HEK293 (cell line): ENCODE measurements around the gene CCL24.

ENCODE experiments used
- CTCF ChIA-PET: fragments of 350-600 bp; formaldehyde crosslinking; extraction: SDS; loops from one replicate; lab custom pipeline; 2021; ENCODE audit warnings: antibody characterized with exemption; lab: Yijun Ruan, JAX
- POLR2A ChIA-PET: fragments of 300-600 bp; formaldehyde crosslinking; extraction: SDS; loops from one replicate; lab custom pipeline; 2020; ENCODE audit warnings: antibody characterized with exemption, inconsistent platforms; lab: Yijun Ruan, JAX
- H3K27ac ChIP-seq: fragments of 200-500 bp; sonication (Bioruptor generic); 2 replicates; pipeline ENCODE4 v1.5.1; 2014; ENCODE audit warnings: low read depth, low read length, control low read depth, inconsistent platforms; ENCODE audit errors: extremely low read depth
- H3K36me3 ChIP-seq, 2 experiments: fragments of 200-500 bp in 1 of 2; sonication (Bioruptor generic) in 1 of 2; 1 replicate in 1 of 2; 2 replicates in 1 of 2; pipeline ENCODE4 v1.5.1; 2014 to 2017; ENCODE audit warnings: inconsistent platforms in 2 of 2, low read length in 2 of 2; ENCODE audit not compliant: control insufficient read depth in 2 of 2, insufficient read depth in 1 of 2
- H3K4me1 ChIP-seq: fragments of 200-500 bp; sonication (Bioruptor generic); 2 replicates; pipeline ENCODE4 v1.5.1; 2014; ENCODE audit warnings: mild to moderate bottlenecking, low read length, inconsistent platforms; ENCODE audit not compliant: control insufficient read depth, insufficient read depth
- H3K4me3 ChIP-seq: 2 replicates; pipeline ENCODE4 v1.5.1; 2011; ENCODE audit warnings: low read depth, mild to moderate bottlenecking, control low read depth, low read length, moderate library complexity
- H3K9me3 ChIP-seq: fragments of 200-500 bp; sonication (Bioruptor generic); 2 replicates; pipeline ENCODE4 v1.5.1; 2014; ENCODE audit warnings: low read depth, low read length, inconsistent platforms; ENCODE audit not compliant: control insufficient read depth, insufficient read depth
- SP3 ChIP-seq: fragments of 450-650 bp; formaldehyde crosslinking; IDR thresholded peaks from 2 replicates; pipeline ENCODE4 v1.5.1; 2016; ENCODE audit warnings: missing biosample characterization, missing genetic modification characterization
- SP7 ChIP-seq: fragments of 450-650 bp; formaldehyde crosslinking; IDR thresholded peaks from 2 replicates; pipeline ENCODE4 v1.5.1; 2016; ENCODE audit warnings: missing biosample characterization, missing genetic modification characterization
- ZBTB7A ChIP-seq: fragments of 450-650 bp; formaldehyde crosslinking; IDR thresholded peaks from 2 replicates; pipeline ENCODE4 v1.5.1; 2016; ENCODE audit warnings: low read depth, missing biosample characterization, missing genetic modification characterization
- ZFHX2 ChIP-seq: fragments of 450-650 bp; formaldehyde crosslinking; conservative IDR thresholded peaks from 2 replicates; pipeline ENCODE4 v1.5.1; 2016; ENCODE audit warnings: missing biosample characterization, missing genetic modification characterization
- ZNF146 ChIP-seq: fragments of 450-650 bp; formaldehyde crosslinking; IDR thresholded peaks from 2 replicates; pipeline ENCODE4 v1.5.1; 2016; ENCODE audit warnings: missing biosample characterization, missing genetic modification characterization
- ZNF19 ChIP-seq: fragments of 450-650 bp; formaldehyde crosslinking; IDR thresholded peaks from 2 replicates; pipeline ENCODE4; 2016; ENCODE audit warnings: missing biosample characterization, missing genetic modification characterization, low read depth
- ZNF391 ChIP-seq: fragments of 450-650 bp; formaldehyde crosslinking; IDR thresholded peaks from 2 replicates; pipeline ENCODE4 v1.5.1; 2016; ENCODE audit warnings: low read depth, missing biosample characterization, missing genetic modification characterization, borderline replicate concordance
- ZNF677 ChIP-seq: fragments of 450-650 bp; IDR thresholded peaks from 2 replicates; pipeline ENCODE4 v1.5.0; 2018; ENCODE audit warnings: missing biosample characterization, mild to moderate bottlenecking, missing genetic modification characterization, moderate library complexity
- ZNF701 ChIP-seq: fragments of 450-650 bp; formaldehyde crosslinking; IDR thresholded peaks from 2 replicates; pipeline ENCODE4 v1.5.1; 2016; ENCODE audit warnings: missing biosample characterization, missing genetic modification characterization
- ZSCAN5A ChIP-seq: fragments of 450-650 bp; formaldehyde crosslinking; IDR thresholded peaks from 2 replicates; pipeline ENCODE4 v1.5.1; 2016; ENCODE audit warnings: missing biosample characterization, missing genetic modification characterization
- TF ChIP-seq, protein P1 (sequence below): fragments of 450-650 bp; formaldehyde crosslinking; IDR thresholded peaks from 2 replicates; pipeline ENCODE4 v1.5.1; 2016; ENCODE audit warnings: missing biosample characterization, missing genetic modification characterization
- TF ChIP-seq, protein P2 (sequence below): fragments of 450-650 bp; formaldehyde crosslinking; IDR thresholded peaks from 2 replicates; pipeline ENCODE4 v1.5.1; 2016; ENCODE audit warnings: missing biosample characterization, missing genetic modification characterization
- TF ChIP-seq, protein P3 (sequence below): fragments of 450-650 bp; formaldehyde crosslinking; IDR thresholded peaks from 2 replicates; pipeline ENCODE4 v1.5.1; 2017; ENCODE audit warnings: missing biosample characterization, missing genetic modification characterization

The CCL24 gene

GRCh38 chr7:75817116-75817515 lies 3.5 kb upstream of the CCL24 start:
- Histone ChIP-seq H3K4me1 (no peaks in the 10 kb centered on the region), H3K36me3 (no peaks in the 10 kb centered on the region), H3K27ac (no peak overlapping the region), H3K9me3 (no peaks in the 10 kb centered on the region), H3K4me3 (no peak overlapping the region)
- TF ChIP-seq ZNF391 (tag by site-specific recombination) (no peak), ZFHX2 (peak; percentile 48)
- ChIA-PET CTCF (interaction anchor here (0.7 kb wide), 1 partner anchor 19 kb away, joined by 4 read pairs; no protein-coding TSS in a partner anchor), POLR2A (no interaction called here)

GRCh38 chr7:75815418-75816064 lies 1.9 kb upstream of the CCL24 start:
- Histone ChIP-seq H3K36me3 (no peaks in the 10 kb centered on the region), H3K4me3 (no peak overlapping the region), H3K9me3 (no peaks in the 10 kb centered on the region), H3K27ac (no peak overlapping the region), H3K4me1 (no peaks in the 10 kb centered on the region)
- TF ChIP-seq, protein P1, sequence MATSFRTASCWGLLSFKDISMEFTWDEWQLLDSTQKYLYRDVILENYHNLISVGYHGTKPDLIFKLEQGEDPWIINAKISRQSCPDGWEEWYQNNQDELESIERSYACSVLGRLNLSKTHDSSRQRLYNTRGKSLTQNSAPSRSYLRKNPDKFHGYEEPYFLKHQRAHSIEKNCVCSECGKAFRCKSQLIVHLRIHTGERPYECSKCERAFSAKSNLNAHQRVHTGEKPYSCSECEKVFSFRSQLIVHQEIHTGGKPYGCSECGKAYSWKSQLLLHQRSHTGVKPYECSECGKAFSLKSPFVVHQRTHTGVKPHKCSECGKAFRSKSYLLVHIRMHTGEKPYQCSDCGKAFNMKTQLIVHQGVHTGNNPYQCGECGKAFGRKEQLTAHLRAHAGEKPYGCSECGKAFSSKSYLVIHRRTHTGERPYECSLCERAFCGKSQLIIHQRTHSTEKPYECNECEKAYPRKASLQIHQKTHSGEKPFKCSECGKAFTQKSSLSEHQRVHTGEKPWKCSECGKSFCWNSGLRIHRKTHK (tag by site-specific recombination): no peak
- peak; percentile 95 for TF ChIP-seq SP7 (tag by site-specific recombination)
- ChIA-PET POLR2A (no interaction called here), CTCF (no interaction called here)

GRCh38 chr7:75814407-75814947 lies 871 bp upstream of the CCL24 start:
- no peaks in the 10 kb centered on the region for H3K9me3 ChIP-seq
- H3K27ac ChIP-seq: no peak overlapping the region
- no peaks in the 10 kb centered on the region for H3K4me1 ChIP-seq
- no peak for TF ChIP-seq SP3 (tag by site-specific recombination)
- no peak for TF ChIP-seq ZNF19 (tag by site-specific recombination)
- TF ChIP-seq, protein P2, sequence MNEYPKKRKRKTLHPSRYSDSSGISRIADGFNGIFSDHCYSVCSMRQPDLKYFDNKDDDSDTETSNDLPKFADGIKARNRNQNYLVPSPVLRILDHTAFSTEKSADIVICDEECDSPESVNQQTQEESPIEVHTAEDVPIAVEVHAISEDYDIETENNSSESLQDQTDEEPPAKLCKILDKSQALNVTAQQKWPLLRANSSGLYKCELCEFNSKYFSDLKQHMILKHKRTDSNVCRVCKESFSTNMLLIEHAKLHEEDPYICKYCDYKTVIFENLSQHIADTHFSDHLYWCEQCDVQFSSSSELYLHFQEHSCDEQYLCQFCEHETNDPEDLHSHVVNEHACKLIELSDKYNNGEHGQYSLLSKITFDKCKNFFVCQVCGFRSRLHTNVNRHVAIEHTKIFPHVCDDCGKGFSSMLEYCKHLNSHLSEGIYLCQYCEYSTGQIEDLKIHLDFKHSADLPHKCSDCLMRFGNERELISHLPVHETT (tag by site-specific recombination): no peak
- TF ChIP-seq, protein P3, sequence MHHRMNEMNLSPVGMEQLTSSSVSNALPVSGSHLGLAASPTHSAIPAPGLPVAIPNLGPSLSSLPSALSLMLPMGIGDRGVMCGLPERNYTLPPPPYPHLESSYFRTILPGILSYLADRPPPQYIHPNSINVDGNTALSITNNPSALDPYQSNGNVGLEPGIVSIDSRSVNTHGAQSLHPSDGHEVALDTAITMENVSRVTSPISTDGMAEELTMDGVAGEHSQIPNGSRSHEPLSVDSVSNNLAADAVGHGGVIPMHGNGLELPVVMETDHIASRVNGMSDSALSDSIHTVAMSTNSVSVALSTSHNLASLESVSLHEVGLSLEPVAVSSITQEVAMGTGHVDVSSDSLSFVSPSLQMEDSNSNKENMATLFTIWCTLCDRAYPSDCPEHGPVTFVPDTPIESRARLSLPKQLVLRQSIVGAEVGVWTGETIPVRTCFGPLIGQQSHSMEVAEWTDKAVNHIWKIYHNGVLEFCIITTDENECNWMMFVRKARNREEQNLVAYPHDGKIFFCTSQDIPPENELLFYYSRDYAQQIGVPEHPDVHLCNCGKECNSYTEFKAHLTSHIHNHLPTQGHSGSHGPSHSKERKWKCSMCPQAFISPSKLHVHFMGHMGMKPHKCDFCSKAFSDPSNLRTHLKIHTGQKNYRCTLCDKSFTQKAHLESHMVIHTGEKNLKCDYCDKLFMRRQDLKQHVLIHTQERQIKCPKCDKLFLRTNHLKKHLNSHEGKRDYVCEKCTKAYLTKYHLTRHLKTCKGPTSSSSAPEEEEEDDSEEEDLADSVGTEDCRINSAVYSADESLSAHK (tag by site-specific recombination): no peak
- no peak for TF ChIP-seq ZNF146 (tag by site-specific recombination)
- TF ChIP-seq ZBTB7A: no peak
- no peak for TF ChIP-seq ZNF701 (tag by site-specific recombination)
- no peak for TF ChIP-seq ZNF677
- TF ChIP-seq, all 188 proteins: peak for 0
- Histone ChIP-seq H3K36me3 (no peaks in the 10 kb centered on the region), H3K4me3 (no peak overlapping the region)
- POLR2A ChIA-PET: interaction anchor here (0.7 kb wide), 1 partner anchor 13 kb away, joined by 3 read pairs; no protein-coding TSS in a partner anchor
- CTCF ChIA-PET: no interaction called here

DNA sequence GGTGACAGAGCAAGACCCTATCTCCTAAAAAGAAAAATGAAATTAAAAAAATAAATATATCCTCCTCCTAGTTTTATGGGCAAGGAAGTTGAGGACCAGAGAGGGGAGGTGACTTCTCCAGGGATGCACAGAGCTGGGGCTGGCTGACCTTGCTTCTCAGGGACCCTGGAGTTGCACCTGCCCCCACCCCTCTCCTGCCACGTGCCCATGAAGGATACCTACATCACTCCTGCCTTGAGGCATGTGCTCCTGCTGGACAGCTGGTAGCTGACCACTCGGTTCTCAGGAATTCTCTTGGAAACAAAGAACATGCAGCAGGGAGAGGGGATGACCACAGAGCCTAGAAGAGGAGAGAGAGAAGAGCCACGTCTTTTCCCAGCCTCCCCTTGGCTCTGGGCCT lies 522 bp downstream of the CCL24 start:
- Histone ChIP-seq H3K36me3 (no peaks in the 10 kb centered on the region), H3K9me3 (no peaks in the 10 kb centered on the region), H3K4me3 (no peak overlapping the region), H3K27ac (no peak overlapping the region), H3K4me1 (no peaks in the 10 kb centered on the region)
- TF ChIP-seq ZSCAN5A: no peak
- ChIA-PET POLR2A (no interaction called here), CTCF (interaction anchor here (0.6 kb wide), 1 partner anchor 271 kb away, joined by 3 read pairs; no protein-coding TSS in a partner anchor)
